Measurements from ENCODE around the gene ZNF324B.

DNA sequence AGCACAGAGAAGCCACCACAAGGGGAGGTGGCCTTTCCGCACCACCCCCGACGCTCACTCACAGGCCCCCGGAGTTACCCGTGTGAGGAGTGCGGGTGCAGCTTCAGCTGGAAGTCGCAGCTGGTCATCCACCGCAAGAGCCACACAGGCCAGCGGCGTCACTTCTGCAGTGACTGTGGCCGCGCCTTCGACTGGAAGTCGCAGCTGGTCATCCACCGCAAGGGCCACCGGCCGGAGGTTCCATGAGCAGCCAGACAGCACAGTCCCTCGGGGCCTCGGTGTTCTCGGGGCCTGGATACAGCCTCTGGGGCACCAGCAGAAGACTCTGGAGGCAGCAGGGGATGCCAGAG is 29.0 kb downstream of the ZNF324B start:
- TF ChIP-seq, protein P1, sequence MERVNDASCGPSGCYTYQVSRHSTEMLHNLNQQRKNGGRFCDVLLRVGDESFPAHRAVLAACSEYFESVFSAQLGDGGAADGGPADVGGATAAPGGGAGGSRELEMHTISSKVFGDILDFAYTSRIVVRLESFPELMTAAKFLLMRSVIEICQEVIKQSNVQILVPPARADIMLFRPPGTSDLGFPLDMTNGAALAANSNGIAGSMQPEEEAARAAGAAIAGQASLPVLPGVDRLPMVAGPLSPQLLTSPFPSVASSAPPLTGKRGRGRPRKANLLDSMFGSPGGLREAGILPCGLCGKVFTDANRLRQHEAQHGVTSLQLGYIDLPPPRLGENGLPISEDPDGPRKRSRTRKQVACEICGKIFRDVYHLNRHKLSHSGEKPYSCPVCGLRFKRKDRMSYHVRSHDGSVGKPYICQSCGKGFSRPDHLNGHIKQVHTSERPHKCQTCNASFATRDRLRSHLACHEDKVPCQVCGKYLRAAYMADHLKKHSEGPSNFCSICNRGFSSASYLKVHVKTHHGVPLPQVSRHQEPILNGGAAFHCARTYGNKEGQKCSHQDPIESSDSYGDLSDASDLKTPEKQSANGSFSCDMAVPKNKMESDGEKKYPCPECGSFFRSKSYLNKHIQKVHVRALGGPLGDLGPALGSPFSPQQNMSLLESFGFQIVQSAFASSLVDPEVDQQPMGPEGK (CRISPR knock-in tag; IDR thresholded peaks at IDR 0.05; ENCODE audit: borderline replicate concordance) = no peak
- TF ChIP-seq RARB (CRISPR knock-in tag; IDR thresholded peaks at IDR 0.05) (no peak), BACH2 (CRISPR knock-in tag; IDR thresholded peaks at IDR 0.05; ENCODE audit: borderline replicate concordance) (no peak), TCF4 (CRISPR knock-in tag; IDR thresholded peaks at IDR 0.05; ENCODE audit: borderline replicate concordance) (no peak)
